HUES64 (cell line): ENCODE data around the gene NXT1. TPM values are rescaled to one million over a fixed set of nuclear protein-coding genes. Genes with fewer than 3 reads are reported as not detected.
"Not testable (repeated sequence)": the region's sequence is repeated elsewhere in the genome, so short reads cannot be mapped to it uniquely, and the experiment has no call there.

Experiments used
- H3K27ac ChIP-seq: 2 replicates; pipeline ENCODE4 v1.7.0; 2013; ENCODE audit warnings: low read depth, low read length, inconsistent platforms
- H3K27me3 ChIP-seq: 2 replicates; pipeline ENCODE4 v1.6.1; 2013; ENCODE audit warnings: mild to moderate bottlenecking, low read length; ENCODE audit not compliant: insufficient read depth
- H3K36me3 ChIP-seq: 2 replicates; pipeline ENCODE4 v1.6.1; 2013; ENCODE audit warnings: mild to moderate bottlenecking, low read length; ENCODE audit not compliant: insufficient read depth
- H3K4me1 ChIP-seq: 2 replicates; pipeline ENCODE4 v1.6.1; 2013; ENCODE audit warnings: mild to moderate bottlenecking, low read length, moderate library complexity; ENCODE audit not compliant: insufficient read depth
- H3K4me3 ChIP-seq: 2 replicates; pipeline ENCODE4 v1.5.1; 2013; ENCODE audit warnings: mild to moderate bottlenecking, low read length, moderate library complexity
- H3K9ac ChIP-seq: 2 replicates; pipeline ENCODE4 v1.6.1; 2013; ENCODE audit warnings: mild to moderate bottlenecking, low read depth, low read length
- H3K9me3 ChIP-seq: 2 replicates; pipeline ENCODE4 v1.6.1; 2013; ENCODE audit warnings: low read depth, low read length; ENCODE audit not compliant: insufficient read depth
- WGBS: fragments of 150-250, 120-280 bp; methylation state at CpG from one replicate; pipeline ENCODE4 v1.1.7; 2013; ENCODE audit warnings: missing lambda C conversion rate; 5-methylcytosine and 5-hydroxymethylcytosine counted together
- polyA plus RNA-seq, 2 experiments: library from polyadenylated mRNA; stranded (reverse); fragments of 50-300 nt; gene quantifications; one replicate each; pipeline ENCODE4 v1.2.3, GENCODE V29; 2013

Gene NXT1
- 25.4 TPM for polyA plus RNA-seq (2013, experiment 1 of 2)
- 26.1 TPM for polyA plus RNA-seq (2013, experiment 2 of 2)

DNA sequence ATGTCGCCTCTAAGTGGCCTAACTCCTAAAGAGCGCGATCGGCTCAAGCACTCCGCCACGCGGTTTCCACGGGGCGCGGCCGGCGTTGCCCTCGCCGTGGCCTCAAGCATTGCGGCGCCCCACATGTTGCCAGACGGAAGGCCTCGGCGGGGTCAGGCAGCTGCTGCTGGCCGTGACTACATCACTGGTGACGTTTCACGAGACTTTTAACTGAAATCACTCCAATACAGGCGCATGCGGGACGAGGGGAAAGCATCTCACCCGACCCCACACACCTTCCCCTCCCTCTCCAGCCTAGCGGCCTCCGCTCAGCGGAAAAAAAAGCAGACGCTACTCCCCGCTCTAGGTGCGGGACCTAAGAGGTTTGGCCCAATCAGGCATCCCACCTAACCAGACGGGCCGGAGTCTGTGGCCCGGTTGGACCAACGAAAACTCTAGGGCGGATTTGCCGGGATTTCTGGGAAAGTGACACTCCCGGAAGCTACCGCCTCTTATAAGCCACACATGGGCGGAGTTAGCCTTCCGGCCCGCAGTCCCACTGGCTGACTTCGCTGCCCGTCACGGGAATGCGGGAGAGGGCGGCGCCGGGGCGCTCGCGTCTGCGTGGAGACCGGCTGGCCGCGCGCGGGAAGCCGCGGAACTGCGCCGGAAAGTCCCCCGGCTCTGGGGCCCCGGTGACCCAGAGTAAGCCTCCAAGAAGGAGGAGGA lies at the start of gene NXT1:
NXT1 (plus strand) TSS at position 596 of the 708 bp plus-strand sequence. CDS start 3,251 bp downstream, outside the sequence.
- H3K4me3 ChIP-seq, result peak within 1 kb of the TSS; percentile 88
- H3K27ac ChIP-seq, result peak within 1 kb of the TSS; percentile 93
- no peaks in the 10 kb centered on the region for H3K27me3 ChIP-seq
- H3K4me1 ChIP-seq, result peaks cover 17% of the 10 kb centered on the region
- peak within 1 kb of the TSS; percentile 81 for H3K9ac ChIP-seq
- H3K9me3 ChIP-seq, result no peaks in the 10 kb centered on the region
- WGBS, result under 1% methylated on average over 65 of the region's 65 CpGs
- H3K36me3 ChIP-seq, result peaks cover 17% of the 10 kb centered on the region

DNA sequence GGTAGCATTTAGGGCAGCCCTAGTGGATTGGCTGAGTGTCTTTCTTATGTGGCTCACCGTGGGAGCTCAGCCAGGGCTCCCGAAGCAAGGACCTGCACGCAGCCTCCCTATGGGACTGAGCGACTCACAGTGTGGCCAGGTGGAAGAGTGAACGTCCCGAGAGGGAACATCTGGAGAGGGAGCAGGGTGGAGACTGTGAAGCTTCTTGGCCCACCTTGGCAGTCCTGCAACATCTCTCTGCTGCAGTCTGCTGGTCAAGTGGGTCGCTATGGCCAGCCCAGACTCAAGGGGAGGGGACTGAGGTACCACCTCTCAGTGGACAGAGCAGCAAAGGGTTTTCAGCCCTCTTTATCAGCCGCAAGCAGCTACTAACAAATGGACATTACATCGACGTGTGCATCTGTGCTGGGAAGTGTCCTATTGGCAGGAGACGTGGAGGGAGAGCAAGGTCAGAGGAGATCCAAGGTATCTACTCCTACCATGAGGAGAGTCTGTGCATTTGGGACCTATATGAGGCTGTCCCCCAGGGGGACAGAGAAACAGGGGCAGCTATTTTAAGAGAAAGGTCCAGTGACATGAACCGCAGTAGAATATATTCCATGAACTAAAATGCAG lies 49.0 kb upstream of the NXT1 start:
- Histone ChIP-seq H3K27ac (no peak overlapping the region), H3K9ac (no peak overlapping the region), H3K9me3 (no peaks in the 10 kb centered on the region), H3K4me3 (no peak overlapping the region), H3K4me1 (peaks cover 4% of the 10 kb centered on the region; the same call in 1 of the 2 replicates), H3K27me3 (no peaks in the 10 kb centered on the region), H3K36me3 (no peaks in the 10 kb centered on the region)
- 92% methylated on average over 12 of the region's 12 CpGs for WGBS

DNA sequence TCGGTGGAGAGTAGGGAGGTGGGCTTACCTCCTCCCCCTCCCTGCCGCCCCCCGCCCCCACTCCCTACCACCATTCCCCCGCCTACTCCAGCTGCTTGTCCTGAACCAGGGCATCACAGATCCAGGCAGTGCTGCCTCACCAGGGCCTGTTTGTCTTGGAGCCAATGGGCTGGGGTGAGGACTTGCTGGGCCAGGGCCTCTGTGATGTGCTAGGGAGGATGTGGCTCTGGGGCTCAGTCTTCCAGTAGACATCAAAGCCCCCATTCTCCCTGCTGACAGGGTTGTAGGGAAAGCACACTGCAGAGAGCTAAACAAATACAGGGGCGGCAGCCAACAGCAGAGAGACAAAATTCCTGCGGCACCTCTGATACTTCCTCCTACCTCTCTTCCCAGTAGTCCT lies 48.2 kb upstream of the NXT1 start:
- Histone ChIP-seq H3K4me3 (no peak overlapping the region), H3K9ac (no peak overlapping the region), H3K27ac (no peak overlapping the region), H3K36me3 (no peaks in the 10 kb centered on the region), H3K27me3 (no peaks in the 10 kb centered on the region), H3K4me1 (no peaks in the 10 kb centered on the region), H3K9me3 (no peaks in the 10 kb centered on the region)
- WGBS, result 90% methylated on average over 2 of the region's 6 CpGs

DNA sequence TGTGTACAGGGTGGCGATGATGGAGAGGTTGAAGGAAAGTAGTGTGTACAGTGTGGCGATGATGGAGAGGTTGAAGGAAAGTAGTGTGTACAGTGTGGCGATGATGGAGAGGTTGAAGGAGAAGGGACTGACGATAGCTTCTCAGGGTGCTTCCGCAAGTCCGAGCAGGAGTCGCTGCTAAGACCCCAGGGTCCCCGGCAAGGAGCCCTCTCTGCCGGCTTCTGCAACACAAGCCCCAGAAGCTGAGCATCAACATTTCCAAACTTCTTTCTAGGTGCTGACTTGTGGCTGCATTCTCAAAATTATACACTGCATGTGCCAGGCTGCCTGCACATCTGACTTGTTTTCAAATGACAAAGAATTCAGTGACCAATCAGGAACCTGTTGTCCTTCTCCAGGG lies 47.8 kb upstream of the NXT1 start:
- no peak overlapping the region for H3K27ac ChIP-seq
- H3K4me3 ChIP-seq, result no peak overlapping the region
- 89% methylated on average over 9 of the region's 9 CpGs for WGBS
- H3K36me3 ChIP-seq, result no peaks in the 10 kb centered on the region
- no peak overlapping the region for H3K9ac ChIP-seq
- no peaks in the 10 kb centered on the region for H3K4me1 ChIP-seq
- no peaks in the 10 kb centered on the region for H3K9me3 ChIP-seq
- H3K27me3 ChIP-seq, result no peaks in the 10 kb centered on the region

DNA sequence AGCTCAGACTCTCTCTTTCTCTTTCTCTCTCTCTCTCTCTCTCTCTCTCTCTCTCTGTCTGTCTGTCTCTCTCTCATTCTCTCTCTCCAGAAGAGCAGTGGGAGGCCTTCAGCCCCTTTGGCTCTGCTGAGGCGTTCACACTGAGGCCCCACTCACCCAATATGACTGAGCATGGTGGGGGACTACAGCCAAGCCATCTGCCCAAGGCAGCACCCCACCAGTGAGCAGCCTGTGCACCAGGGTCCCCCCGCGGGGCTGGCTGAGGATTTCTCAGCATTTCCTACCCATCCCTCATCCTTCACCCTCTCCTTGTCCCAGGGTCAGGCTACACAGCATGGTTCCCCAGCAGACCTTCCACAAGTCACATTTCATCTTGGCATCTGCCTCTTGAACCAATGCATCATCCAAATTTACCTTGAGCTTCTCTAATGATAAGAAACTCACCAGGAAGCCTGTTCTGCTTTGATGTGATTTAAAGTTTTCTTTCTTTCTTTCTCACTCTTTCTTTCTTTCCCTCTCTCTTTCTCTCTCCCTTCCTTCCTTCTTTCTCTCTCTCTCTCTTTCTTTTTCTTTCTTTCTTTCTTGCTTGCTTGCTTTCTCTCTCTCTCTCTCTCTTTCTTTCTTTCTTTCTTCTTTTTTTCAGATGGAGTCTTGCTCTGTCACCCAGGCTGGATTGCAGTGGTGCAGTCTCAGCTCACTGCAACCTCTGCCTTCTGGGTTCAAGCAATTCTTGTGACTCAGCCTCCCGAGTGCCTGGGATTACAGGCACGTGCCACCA lies 47.1 kb upstream of the NXT1 start:
- Histone ChIP-seq H3K9me3 (no peaks in the 10 kb centered on the region), H3K4me3 (no peak overlapping the region), H3K27me3 (no peaks in the 10 kb centered on the region), H3K4me1 (no peaks in the 10 kb centered on the region), H3K36me3 (no peaks in the 10 kb centered on the region), H3K27ac (no peak overlapping the region), H3K9ac (no peak overlapping the region)
- WGBS, result 82% methylated on average over 5 of the region's 5 CpGs

DNA sequence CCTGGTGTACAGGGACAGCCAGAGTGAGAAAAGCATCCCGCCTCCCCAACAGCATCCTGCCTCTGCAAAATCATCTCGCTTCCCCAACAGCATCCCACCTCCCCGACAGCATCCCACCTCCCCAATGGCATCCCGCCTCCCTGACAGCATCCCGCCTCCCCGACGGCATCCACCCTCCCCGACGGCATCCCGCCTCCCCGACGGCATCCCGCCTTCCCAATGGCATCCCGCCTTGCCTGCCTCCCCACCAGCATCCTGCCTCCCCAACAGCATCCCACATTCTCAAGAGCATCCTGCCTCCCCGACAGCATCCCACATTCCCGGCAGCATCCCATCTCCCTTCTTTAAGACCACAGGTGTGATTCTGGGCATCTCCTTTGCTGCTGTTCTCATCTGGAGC lies 46.0 kb upstream of the NXT1 start:
- Histone ChIP-seq H3K27ac (no peak overlapping the region), H3K9ac (no peak overlapping the region), H3K4me3 (no peak overlapping the region), H3K4me1 (no peaks in the 10 kb centered on the region), H3K36me3 (no peaks in the 10 kb centered on the region), H3K27me3 (no peaks in the 10 kb centered on the region), H3K9me3 (no peaks in the 10 kb centered on the region)
- WGBS, result 89% methylated on average over 16 of the region's 16 CpGs

DNA sequence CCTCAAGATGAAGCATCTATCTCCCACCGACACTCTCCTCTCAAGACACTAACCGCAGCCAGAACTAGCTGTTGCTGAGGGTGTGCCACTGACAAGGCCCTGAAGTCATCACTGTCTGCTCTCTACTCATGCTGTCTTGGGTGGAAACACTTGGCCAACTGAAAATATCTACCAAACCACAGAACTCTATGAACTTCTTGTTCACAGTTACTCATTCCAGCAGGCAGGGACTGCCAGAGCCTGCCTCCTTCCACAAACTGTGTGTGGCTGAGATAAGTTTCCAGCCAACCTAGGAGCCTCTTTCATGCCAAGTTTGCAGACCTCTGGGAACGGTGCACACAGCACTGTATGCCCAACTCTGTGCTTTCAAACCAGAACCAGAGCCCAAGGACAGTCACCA lies 45.5 kb upstream of the NXT1 start:
- H3K27ac ChIP-seq, result no peak overlapping the region
- no peaks in the 10 kb centered on the region for H3K36me3 ChIP-seq
- H3K4me1 ChIP-seq, result no peaks in the 10 kb centered on the region
- H3K9me3 ChIP-seq, result no peaks in the 10 kb centered on the region
- no peak overlapping the region for H3K4me3 ChIP-seq
- 95% methylated on average over 3 of the region's 3 CpGs for WGBS
- no peak overlapping the region for H3K9ac ChIP-seq
- no peaks in the 10 kb centered on the region for H3K27me3 ChIP-seq

DNA sequence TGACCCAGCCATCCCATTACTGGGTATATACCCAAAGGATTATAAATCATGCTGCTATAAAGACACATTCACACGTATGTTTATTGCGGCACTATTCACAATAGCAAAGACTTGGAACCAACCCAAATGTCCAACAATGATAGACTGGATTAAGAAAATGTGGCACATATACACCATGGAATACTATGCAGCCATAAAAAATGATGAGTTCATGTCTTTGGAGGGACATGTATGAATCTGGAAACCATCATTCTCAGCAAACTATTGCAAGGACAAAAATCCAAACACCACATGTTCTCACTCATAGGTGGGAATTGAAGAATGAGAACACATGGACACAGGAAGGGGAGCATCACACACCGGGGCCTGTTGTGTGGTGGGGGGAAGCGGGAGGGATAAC lies 43.2 kb upstream of the NXT1 start:
- H3K9me3 ChIP-seq, H3K4me1 ChIP-seq, H3K4me3 ChIP-seq, H3K27me3 ChIP-seq, H3K36me3 ChIP-seq, H3K27ac ChIP-seq, H3K9ac ChIP-seq: not testable (repeated sequence)
- WGBS, result 92% methylated on average over 2 of the region's 4 CpGs

DNA sequence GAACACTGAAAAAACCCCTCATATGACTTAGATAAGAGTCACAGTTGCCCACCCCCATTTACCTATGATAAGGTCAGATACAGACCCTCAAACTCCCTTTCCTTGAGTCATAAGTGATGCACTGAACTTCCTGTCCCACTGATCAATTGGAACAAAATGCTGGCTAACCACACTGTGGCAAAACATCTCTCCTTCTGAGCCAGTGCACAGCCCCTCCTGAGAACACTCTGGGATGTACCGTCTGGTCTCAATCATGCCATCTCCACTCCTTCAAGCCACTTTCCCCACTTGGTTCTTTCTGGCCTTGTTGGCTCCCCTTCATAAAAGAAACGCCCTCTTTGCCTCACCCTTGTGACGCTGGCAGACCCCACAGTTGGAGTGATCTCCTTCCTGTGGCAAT lies 42.6 kb upstream of the NXT1 start:
- Histone ChIP-seq H3K4me1 (no peaks in the 10 kb centered on the region), H3K9ac (no peak overlapping the region), H3K4me3 (no peak overlapping the region), H3K27ac (no peak overlapping the region), H3K36me3 (no peaks in the 10 kb centered on the region), H3K27me3 (no peaks in the 10 kb centered on the region), H3K9me3 (no peaks in the 10 kb centered on the region)
- WGBS, result 90% methylated on average over 3 of the region's 3 CpGs

DNA sequence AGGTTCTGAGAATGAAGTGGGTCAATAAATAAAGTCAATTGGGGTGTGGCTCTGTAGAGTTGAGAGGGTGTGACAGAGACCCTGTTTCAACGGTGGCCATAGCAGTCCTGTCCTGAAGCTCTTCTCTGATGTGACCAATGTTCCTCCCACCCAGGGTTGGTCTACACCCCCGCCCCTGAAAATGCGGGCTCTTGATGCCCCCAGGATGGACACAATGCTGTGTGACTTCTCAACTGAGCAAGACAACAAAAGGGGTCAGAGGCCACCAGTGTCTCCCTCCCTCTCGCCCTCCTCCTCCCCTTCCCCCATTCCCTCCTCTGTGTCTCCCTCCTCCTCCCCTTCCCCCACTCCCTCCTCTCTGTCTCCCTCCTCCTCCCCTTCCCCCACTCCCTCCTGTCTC lies 41.7 kb upstream of the NXT1 start:
- Histone ChIP-seq H3K4me1 (no peaks in the 10 kb centered on the region), H3K9ac (no peak overlapping the region), H3K27me3 (no peaks in the 10 kb centered on the region), H3K4me3 (no peak overlapping the region), H3K36me3 (no peaks in the 10 kb centered on the region), H3K9me3 (no peaks in the 10 kb centered on the region), H3K27ac (no peak overlapping the region)
- WGBS, result 85% methylated on average over 4 of the region's 4 CpGs

DNA sequence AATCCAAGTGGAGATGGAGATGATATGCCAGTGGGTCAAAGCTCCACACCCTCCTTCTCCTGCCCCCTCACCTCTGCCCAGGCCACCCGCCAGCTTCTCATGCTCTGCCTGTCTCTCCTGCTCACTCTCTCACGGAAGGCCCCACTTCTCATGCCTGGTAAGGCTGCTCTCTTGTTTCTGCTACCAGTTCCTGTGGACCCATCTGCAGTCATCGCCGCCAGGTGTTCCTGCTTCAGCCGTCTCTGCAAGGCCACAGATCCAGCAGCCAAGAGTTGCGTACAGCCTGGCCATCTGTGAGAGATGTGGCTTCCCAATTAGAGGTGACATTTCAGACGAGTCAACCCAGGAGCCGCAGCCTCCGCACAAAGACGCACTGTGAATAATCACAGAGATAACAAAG lies 40.8 kb upstream of the NXT1 start:
- H3K9ac ChIP-seq, result no peak overlapping the region
- H3K9me3 ChIP-seq, result no peaks in the 10 kb centered on the region
- no peak overlapping the region for H3K4me3 ChIP-seq
- no peaks in the 10 kb centered on the region for H3K27me3 ChIP-seq
- no peaks in the 10 kb centered on the region for H3K4me1 ChIP-seq
- no peaks in the 10 kb centered on the region for H3K36me3 ChIP-seq
- no peak overlapping the region for H3K27ac ChIP-seq
- WGBS, result 88% methylated on average over 10 of the region's 10 CpGs
